Raji (cell line): ENCODE results near the gene MAP6D1.

Experiments
- POLR2A ChIP-seq: IDR thresholded peaks from 2 replicates; pipeline ENCODE4 v1.6.1; 2011; ENCODE audit warnings: low read depth, low read length, control low read depth; ENCODE audit not compliant: insufficient read depth

Gene MAP6D1

GRCh38 chr3:183790700-183791099, 34.7 kb downstream of the MAP6D1 start:
- no peak for TF ChIP-seq POLR2A

- TF ChIP-seq POLR2A = no peak
Observed at GRCh38 chr3:183789826-183790225, 35.6 kb downstream of the MAP6D1 start.

- no peak for TF ChIP-seq POLR2A
Observed at GRCh38 chr3:183782576-183783276, 42.7 kb downstream of the MAP6D1 start.

- TF ChIP-seq POLR2A = no peak
Observed at GRCh38 chr3:183781246-183781645, 44.1 kb downstream of the MAP6D1 start.

GRCh38 chr3:183779896-183780465, 45.4 kb downstream of the MAP6D1 start:
- TF ChIP-seq POLR2A = no peak

DNA sequence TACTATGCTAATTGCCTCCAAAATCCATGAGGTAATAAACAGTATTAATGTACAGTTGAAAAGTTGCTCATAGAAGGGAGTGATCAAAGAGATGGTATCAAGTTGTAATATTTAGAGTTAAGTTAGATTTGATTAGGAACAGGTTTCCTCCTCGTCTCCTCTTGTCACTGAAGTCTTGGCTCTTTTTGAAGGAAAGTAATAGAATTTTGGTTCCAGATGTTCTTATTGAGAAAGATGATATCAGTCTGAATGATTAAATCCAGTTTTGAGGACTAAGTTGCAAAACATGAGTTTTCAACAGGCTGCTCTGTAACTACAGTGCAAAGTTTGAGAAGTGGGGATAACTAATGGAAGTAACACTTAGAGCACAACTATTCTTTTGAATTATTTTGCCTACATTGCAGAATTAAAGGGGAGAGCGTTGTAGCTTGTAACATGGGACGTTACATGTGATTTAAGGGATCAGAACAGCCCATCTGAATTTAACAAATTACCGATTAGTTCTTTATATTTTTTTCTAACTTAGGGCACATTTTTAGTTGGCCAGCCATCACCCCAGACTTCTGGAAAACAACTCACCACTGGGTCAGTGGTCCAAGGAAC, 48.3 kb downstream of the MAP6D1 start:
- TF ChIP-seq POLR2A = no peak

DNA sequence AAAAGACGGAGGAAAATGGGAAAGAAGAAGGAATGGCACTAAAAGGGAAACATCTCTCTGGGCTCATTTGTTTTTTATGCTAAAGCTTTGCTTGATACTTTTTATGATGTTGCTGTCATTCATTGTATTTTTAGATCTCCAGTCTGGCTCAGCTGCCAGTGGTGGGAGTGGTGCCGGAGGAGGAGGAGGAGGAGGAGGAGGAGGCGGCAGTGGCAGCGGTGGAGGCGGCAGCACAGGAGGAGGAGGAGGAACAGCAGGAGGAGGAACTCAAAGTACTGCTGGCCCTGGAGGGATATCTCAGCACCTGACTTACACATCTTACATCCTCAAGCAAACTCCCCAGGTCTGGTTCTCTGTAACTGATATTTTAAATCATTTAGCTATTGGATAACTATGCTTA, 49.6 kb downstream of the MAP6D1 start:
- TF ChIP-seq POLR2A = no peak

DNA sequence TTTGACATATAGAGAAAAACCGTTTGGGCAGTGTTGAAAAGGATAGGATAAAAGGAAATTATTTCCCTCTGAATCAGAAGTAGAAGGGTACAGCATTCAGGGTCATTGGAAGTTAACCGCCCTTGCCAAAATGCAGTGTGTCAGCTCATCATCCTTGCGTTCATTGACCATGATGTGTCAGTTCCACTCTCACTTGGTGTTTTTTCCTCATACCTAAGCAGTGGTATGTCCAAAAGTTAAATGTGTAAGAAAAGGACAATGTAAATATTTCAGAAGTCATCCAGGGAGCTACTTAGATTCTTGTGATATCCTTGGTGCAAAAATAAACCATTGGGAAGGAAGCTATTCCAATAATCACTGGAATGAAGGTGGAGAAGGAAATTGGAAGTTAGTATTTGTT, 50.7 kb downstream of the MAP6D1 start:
- TF ChIP-seq POLR2A = no peak

DNA sequence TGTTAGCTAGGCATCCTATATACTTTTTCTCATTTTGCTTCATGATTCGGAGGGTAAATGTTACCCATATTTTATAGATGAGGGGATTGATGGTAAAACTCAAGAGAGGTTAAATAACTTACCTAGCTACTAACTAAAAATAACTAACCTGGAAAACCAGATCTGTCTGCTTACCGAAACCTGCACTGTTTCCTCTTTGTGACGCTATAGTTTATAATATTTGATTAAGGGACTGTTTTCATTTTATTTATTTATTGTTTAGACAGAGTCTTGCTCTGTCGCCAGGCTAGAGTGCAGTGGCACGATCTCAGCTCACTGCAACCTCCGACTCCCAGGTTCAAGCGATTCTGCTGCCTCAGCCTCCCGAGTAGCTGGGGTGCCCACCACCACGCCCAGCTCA, 55.9 kb downstream of the MAP6D1 start:
- no peak for TF ChIP-seq POLR2A

GRCh38 chr3:183768114-183768513, 57.3 kb downstream of the MAP6D1 start:
- no peak for TF ChIP-seq POLR2A

- no peak for TF ChIP-seq POLR2A
Observed at GRCh38 chr3:183766745-183767606, 58.4 kb downstream of the MAP6D1 start.

DNA sequence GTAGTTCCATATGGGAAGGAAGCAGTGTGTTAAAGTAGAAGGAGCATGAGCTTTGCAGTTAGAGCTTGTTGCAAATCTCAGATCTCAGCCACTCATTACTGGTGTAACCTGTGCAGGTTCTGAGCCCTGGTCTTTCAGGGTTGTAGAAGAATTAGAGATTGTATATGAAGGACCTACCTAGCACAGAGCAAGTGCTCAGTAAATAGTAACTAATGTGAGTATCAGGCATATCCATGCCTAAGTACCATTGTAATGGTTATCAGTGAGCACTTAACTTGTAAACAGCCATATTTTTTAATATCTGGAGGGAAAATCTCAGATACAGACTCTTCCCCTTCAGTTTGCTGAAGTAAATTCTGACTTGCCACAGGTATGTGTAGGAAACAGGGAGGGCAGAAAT, 59.3 kb downstream of the MAP6D1 start:
- TF ChIP-seq POLR2A = no peak
